Stimulated activated CD4-positive, alpha-beta T cell treated with anti-CD3 and anti-CD28 coated beads, Interleukin-4, amount 100 ng/mL, for 1 hour (primary cell): Measurements from ENCODE around the gene GDF3.

Experiments used
- DNase-seq: peaks from one replicate; pipeline ENCODE4 v3.0.0-alpha.2; 2020

The GDF3 gene

DNA sequence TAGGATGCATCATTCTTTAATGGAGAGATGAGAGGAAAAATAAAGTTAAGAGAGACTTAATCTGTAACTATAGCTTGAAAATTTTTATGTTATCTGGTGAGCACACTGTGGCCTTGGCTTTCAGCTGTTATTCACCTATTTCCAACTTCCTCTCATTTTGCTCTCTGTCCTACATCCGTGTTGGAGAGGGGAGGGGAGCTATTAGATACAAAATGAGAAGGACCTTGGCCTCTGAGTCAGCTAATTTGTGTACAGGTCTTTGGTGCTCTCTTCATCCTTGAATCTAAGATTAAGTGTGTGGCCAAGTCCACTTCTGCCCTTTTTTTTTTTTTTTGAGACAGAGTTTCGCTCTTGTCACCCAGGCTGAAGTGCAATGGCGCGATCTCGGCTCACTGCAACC, 29.0 kb downstream of the GDF3 start:
- no peak for DNase-seq

DNA sequence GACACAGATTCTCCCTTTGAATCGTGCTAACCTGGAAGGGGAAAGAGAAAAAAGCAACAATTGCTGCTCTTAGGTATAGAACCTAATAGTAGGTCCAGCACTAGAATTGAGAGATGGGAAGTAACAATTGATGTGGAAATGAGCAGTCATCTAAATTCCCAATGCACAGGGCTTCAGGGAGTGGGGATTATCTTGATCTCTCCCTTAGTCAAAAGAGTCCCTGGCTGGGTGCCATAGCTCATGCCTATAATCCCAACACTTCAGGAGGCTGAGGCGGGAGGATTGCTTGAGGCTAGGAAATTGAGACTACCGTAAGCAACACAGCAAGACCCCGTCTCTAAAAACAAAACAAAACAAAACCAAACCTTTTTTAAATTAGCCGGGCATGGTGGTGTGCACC, 33.8 kb downstream of the GDF3 start:
- DNase-seq: no peak

DNA sequence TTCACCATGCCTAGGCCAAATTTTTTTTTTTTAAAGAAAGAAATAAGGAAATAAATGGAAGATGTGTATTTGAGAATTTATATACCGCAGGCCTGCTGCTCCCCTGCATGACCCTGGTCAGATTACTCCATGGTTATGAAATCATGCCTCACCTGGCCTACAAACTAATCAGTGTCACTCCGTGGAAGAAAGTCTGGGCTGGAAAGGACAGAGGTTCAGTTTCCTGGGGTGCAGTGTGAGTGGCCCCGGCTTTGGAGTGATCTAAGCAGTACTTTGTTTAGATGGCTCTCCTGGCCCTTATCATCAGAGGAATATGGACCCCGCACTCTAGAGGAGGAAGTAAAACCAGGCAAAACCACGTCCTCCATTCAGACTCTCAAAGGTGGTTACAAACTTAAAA, 39.5 kb downstream of the GDF3 start:
- DNase-seq: no peak

DNA sequence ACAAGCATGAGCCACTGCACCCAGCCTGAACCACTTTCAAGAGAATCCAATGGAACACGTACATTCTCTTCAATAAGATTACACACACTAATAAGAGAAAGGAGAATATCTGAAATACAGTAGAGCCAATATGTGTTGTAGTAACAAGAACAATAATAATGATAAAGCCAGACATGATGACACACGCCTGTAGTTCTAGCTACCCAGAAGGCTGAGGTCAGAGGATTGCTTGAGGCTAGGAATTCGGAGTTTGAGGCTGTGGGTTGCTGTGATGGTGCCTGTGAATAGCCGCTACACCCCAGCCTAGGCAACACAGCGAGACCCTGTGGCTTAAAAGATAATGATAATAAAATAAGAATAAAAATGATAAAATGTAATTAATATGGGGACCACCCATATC, 45.5 kb downstream of the GDF3 start:
- no peak for DNase-seq

DNA sequence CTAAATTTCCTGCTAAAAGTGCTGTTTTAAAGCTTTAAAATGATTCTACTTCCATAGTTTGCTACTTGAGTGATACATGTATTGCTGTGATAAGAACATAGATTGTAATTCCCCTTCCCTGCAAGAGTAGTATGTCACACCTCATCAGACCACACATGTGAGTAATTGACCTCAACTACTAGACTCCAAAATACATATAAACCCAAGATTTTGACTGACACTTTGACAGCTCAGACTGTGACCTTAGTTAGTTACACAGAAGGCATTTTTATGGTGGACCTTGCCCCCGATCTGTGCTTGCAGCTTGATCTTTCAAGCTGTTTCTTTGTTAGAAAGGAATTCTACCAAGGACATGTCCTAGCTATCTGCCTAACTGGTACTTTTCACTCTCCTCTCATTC, 48.5 kb downstream of the GDF3 start:
- no peak for DNase-seq

DNA sequence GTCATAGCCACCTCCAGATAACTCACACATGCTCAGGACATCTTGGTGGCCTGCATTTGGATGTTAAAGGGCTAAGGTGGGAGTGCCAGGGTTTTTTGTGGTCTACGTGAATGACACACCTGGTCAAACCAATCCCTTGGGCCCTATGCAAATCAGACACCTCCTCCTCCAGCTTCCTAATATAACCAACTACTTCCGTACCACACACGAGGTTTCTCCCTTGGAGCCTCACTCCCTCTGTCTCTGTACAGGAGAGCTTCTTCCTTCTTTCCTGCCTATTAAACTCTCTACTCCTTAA, 49.4 kb downstream of the GDF3 start:
- no peak for DNase-seq

DNA sequence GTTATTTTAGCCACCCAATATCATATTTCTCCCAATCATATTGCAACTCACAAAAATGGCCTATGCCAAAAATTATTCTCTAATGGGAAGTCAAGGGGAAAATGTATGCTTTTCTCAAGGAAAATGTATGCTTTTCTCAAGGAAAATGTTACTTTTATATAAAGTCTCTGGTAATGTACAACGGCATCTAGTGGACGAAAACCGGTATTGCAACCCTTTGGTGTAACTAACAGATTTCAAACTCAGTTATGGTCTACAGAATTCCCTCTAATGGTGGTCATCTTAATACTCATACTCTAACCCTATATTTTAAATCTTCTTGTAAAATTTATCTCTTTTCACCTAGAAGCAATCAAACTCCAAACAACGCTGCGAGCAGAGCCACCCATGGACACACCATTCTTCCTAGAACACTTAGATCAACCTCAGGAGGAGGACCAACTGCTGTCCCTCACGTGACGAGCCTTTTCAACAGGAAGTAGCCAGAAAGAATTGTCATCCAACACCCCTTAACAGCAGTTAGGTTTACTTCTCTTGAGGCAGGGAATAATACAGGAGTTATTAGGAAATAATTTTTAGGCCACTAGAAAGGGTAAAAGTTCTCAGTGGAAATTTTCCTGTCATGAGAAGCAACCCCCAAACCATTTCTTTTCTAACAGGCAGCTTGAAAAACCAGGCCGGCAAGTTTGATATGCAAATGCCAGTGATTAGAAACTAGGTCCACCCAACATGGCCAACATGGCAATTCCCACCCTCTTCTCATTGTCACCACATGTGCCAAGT, 50.0 kb downstream of the GDF3 start:
- peak; percentile 4 for DNase-seq

DNA sequence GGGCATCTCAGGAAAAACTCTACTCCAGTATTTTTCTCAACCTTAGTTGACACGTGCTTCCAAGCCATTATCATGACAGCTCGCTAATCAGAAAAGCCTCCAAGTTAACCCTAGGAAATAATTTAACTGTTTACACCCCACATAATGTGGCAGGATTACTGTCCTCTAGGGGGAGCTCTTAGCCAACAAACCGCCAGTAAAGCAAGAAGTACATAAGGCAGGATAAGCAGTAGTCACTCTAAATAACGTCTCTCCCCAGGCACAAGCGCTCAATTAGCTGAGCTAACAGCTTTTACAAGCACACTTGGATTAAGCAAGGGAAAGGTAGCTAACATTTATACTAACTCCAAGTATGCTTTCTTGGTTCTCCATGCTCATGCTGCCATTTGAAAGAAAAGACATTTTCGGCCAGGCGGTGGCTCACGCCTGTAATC, 52.7 kb downstream of the GDF3 start:
- no peak for DNase-seq

DNA sequence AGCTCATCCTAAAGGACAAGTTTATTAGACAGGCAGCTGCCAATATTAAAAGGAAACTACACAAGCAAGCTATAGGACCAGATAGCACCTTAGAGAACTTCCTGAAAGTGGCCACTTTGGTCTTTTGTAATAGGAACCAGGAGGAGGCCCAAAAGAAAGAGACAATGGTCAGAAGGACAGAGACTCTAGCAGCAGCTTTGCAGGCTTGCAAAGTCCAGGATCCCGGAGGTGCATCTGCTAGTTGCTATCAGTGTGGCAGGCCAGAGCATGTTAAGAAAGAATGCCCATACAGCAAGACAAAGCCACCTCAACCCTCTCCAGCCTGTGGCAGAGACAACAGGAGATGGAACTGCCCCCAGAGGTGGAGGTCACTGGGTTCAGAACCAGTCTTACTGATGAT, 53.3 kb downstream of the GDF3 start:
- DNase-seq: no peak

DNA sequence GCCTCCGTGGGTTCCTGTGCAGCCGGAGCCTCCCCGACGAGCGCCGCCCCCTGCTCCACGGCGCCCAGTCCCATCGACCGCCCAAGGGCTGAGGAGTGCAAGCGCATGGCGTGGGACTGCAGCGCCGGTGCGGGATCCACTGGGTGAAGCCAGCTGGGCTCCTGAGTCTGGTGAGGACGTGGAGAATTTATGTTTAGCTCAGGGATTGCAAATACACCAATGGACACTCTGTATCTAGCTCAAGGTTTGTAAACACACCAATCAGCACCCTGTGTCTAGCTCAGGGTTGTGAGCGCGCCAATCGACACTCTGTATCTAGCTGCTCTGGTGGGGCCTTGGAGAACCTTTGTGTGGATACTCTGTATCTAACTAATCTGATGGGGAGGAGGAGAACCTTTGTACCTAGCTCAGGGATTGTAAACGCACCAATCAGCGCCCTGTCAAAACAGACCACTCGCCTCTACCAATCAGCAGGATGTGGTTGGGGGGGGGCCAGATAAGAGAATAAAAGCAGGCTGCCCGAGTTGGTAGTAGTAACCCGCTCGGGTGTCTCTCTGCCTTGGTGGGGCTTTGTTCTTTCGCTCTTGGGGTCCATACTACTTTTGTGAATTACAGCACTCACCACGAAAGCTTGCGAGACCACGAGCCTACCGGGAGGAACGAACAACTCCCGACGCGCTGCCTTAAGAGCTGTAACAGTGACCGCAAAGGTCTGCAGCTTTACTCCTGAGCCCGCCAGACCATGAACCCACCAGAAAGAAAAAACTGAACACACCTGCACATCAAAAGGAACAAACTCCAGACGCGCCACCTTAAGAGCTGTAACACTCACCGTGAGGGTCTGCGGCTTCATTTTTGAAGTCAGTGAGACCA, 55.2 kb downstream of the GDF3 start:
- DNase-seq: peak; percentile 42
